Bronchus fibroblast of lung (primary cell): ENCODE data around the gene DHX29. TPM values are rescaled to one million over a fixed set of nuclear protein-coding genes. Genes with fewer than 3 reads are reported as not detected.

Experiments used
- total RNA-seq: library from RNA; depleted of rRNA; stranded (reverse); fragments of >200 nt; gene quantifications from 2 replicates; pipeline ENCODE4 v1.2.3, GENCODE V29; 2015

The DHX29 gene
- 20.7 and 25.4 TPM in 2 replicates for total RNA-seq

GRCh38 chr5:55307383-55308253, at the start of gene DHX29, which contains the start of gene MTREX:
Gene DHX29, minus strand, starts transcription at chr5:55307694. Its CDS starts 121 bp downstream, at chr5:55307573.
Gene MTREX, plus strand, starts transcription at chr5:55307989. Its CDS starts 25 bp downstream, at chr5:55308014.

GRCh38 chr5:55232985-55233928, 74.2 kb downstream of the DHX29 start, which contains the start of gene CCNO:
Gene CCNO, minus strand, starts transcription at chr5:55233608. Its CDS starts 85 bp downstream, at chr5:55233523.

GRCh38 chr5:55226934-55227663, 80.4 kb downstream of the DHX29 start, which contains the start of gene MCIDAS:
Gene MCIDAS, minus strand, starts transcription at chr5:55227315. Its CDS starts 177 bp downstream, at chr5:55227138.

Other genes with a start within 250 kb of the DHX29 start
- gene GZMA, start 205.0 kb downstream of the DHX29 start, total RNA-seq = not detected in 2 replicates
- gene GPX8, start 147.5 kb downstream of the DHX29 start, total RNA-seq = 137 and 151 TPM in 2 replicates
- not detected in 2 replicates for gene CDC20B, start 134.5 kb downstream of the DHX29 start, total RNA-seq
- not detected in 2 replicates for gene MCIDAS, start 80.4 kb downstream of the DHX29 start, total RNA-seq
- gene CCNO, start 74.1 kb downstream of the DHX29 start, total RNA-seq = 0.15 TPM in 1 of 2 replicates, not detected in the other
- gene MTREX, start 295 bp upstream of the DHX29 start, total RNA-seq = 45.0 and 73.5 TPM in 2 replicates
- 36.0 and 48.8 TPM in 2 replicates for gene PLPP1, start 227.3 kb upstream of the DHX29 start, total RNA-seq